Fibroblast of peridontal ligament (primary cell): Measurements from ENCODE around the gene OSM.

ENCODE experiments used
- DNase-seq: peaks from one replicate; pipeline ENCODE4 v3.0.0-alpha.2; 2010; ENCODE audit errors: extremely low read depth

Gene OSM

DNA sequence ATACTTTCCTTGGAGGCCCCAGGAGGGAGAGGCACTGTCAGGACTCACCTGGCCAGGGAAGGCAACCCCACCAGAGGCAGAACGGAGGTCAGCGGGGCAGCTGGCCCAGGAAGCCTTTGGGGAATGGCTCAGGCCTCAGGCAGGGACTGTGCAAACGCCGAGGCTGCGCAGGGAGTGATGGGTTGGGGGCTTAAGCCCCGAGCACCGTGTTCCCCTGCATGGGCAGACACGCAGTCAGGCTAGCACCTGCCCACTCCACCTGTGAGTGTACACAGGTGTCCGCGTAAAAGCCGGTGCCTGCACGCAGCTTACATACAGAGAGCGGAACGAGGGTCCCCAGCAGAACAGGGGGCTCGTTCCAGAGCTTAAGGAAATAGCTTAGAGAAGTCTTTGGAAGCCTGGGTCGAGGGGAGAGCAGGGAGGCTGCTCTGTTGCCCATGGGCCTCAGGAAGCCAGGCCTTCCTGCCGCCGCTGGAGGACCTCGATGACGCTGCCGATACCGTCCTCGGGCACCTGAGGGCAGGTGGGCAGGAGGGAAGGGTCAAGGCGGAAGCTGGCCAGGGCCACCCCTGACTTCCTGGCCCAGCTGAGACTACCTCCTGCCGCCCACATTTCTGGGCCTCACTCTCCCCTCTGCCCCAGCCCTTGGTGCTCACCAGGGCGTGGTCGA lies 18.7 kb upstream of the OSM start:
- DNase-seq: no peak

DNA sequence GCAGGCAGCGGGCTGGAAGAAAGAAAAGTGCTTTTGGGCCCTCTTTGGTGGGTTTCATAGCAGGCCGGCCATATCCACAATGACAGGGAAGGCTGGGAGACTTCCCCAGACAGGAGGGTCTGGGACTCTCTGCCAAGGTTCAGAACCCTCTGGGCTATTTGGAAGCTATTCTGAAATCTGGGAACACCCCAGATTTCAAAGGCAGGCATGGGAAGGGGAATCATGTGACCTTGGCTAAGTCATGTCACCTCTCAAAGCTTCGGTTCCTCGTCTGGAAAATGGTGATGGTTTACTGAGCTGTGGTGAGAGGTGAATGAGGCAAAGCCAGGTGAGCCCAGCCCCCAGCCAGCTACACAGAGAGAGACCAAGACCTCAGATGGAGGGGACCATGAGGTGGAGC lies 18.0 kb upstream of the OSM start:
- DNase-seq: no peak

DNA sequence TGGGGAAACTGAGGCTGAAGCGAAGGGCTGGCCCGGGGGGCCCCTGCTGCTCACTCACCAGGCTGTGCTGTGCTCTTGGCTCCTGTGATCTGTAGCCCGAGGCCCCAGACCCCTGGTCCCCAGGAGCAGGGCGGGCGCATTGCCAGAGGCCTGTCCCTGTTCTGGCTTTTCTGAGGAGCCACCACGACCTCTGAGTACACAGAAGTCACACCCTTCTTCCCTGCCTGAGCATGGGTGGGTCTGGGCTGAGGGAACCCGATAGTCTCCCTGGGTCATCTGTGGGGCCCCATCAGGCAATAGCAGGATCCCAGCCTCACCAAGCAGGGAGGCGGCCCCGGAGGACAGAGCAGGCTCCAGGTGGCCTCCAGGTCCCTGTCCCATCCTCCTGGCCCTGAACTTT lies 17.5 kb upstream of the OSM start:
- no peak for DNase-seq

DNA sequence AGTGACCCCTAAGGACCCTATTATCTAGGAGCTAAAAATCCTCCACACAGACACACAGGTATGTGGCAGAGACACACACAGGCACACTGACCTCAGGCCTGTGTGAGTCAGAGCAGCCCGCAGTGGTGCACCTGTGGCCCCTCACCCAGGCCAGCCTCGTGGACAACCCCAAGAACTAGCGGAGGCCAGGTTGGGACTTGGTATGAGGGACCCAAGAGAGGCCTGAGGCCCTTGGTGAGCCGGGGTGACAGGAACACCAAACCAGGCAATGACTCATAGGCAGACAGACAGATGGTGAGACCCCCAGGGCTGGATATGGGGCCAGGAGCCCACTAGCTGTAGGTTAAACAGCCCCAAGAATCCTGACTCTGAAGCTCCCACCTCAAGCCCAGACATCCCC lies 16.7 kb upstream of the OSM start:
- no peak for DNase-seq

DNA sequence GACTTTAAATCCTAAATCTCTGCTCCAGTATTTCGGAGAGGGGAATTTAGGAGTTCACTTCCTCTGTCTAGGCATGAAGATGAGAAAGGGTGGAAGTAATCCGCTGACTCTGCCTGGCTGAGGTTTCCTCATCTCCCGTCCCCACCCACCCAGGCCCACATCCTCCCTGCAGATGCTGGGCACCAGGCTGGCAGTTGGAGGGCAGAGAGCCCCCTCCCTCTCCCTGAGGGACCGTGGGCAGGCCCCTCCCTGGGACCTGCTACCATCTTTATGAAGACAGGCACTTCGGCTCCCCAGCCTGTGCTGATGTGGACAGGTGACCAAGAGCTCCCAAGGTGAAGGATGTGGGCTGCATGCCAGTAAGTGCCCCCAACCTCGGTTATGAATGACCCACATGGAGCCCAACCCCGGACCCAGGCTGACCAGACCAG lies 16.0 kb upstream of the OSM start:
- DNase-seq: no peak

DNA sequence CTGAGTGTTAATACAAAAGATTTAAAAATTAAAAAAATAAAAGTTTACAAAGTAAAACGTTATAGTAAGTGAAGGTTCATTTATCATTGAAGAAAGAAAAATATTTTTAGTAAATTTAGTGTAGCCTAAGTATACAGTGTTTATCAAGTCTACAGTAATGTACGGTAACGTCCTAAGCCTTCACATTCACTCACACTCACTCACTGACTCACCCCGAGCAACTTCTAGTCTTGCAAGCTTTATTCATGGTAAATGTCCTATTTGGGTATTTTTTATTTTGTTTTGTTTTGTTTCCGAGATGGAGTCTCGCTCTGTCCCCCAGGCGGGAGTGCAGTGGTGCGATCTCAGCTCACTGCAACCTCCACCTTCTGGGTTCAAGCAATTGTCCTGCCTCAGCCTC lies 13.9 kb upstream of the OSM start:
- no peak for DNase-seq

DNA sequence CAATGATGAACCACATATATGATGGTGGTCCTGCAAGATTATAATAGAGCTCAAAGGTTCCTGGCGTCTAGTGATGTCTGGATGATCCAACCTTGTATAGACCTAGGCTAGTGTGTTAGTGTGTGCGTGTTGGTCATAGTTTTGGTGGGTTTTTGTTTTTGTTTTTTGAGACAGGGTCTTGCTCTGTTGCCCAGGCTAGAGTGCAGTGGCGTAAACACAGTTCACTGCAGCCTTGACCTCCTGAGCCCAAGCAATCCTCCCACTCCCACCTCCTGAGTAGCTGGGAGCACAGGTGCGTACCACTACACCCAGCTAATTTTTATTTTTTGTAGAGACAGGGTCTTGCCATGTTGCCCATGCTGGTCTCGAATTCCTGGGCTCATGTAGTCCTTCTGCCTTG lies 13.3 kb upstream of the OSM start:
- no peak for DNase-seq

DNA sequence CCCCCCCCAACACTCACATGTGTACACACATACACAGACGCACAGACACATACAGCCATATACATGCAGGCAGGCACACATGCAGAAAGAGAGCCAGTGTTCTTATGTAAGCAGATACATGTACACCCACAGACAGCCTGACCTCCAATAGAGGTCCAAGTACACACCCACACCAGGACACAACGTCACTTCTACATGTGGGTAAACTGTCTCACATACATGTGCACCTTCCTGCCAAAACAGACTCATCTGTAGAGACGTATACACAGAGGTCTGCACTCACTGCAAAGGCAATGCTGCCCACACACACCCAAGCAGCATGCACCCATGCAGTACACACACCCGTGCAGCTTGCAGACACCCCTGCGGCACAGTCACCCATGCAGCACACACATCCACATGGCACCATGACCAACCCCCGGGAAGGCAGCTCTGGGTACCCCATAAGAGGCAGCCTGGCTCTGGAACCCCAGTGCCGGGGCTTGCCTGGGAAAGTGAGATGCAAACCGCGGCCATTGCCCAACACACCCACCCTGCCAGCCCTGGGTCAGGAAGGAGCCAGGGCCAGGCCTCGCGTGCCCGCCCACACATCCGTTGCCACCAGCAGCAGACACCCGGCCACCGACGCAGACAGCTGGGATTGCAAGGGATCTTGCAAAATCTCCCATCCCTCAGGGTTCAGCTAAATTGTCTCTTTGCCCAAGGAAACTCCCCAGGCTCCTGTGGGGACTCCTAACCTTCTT lies 12.6 kb upstream of the OSM start:
- DNase-seq: no peak

DNA sequence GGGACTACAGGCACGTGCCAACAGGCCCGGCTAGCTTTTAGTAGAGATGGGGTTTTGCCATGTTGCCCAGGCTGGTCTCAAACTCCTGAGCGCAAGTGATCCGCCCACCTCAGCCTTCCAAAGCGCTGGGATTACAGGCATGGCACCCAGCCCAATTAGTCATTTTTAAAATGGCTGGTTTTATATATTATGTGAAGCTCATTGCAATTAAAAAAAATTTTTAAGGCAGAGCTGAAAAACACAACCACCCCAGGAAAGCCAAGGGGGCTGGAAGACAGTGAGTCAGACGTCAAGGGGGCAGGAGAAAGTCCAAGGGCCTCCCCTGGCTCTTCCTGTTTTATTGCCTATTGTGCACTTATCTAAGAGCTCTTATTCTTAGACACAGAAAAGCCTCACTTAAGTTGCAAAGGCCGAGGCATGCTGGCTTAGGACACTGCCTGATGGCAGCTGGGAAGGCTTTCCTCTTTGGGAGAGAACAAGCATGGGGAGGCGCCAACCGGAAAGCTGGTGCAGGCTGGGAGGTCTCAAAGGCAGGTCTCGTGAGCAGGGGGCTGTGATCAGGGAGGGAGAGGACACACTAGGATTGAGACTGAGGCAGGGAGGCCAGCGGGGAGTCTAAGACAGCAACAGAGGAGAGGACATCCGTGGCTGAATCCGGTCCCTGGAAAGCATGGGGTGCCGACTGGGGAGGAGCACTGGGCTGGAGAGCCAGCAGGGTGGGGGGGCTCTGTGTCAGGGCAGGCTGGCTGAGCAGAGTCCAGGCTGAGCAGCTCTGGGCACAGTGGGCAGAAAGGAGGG lies 11.1 kb upstream of the OSM start:
- peak; percentile 75 for DNase-seq

DNA sequence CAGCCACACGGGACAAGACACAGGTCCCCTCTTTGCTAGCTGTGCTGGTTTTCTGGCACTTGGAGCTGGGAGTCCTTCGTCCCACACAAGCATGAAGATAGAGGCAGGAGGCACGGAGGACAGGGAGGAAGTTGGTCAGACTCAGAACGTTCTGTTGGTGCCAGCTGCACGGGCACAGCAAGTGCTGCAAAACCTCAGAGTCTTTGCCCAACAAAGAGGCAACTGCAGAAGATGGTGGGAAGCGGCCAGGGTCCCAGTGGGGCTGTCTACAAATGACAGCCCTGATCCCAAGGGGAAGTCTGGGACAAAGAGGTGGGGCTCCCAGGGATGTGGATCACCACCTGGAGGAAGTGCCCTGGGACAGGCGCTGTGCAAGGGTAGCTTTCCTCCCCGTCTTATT lies 9.4 kb upstream of the OSM start:
- no peak for DNase-seq

DNA sequence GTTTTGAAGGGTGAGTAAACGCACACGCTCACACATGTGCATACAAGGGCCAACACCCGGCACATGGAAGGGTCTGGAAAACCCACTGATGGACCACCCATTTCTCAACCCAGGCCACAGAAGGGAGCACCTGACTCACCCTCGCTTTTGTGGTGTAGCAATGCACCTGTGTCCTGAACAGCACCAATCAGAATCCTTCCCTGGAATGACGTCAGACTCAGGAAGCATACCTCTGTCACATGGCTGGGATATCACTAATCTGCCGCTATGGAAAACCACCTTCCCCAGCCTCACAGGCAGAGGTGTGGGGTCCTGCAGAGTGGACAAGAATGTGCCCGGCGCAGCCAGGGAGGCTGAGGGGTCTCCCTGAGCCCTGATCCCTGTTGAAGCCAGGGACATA lies 9.0 kb upstream of the OSM start:
- no peak for DNase-seq

DNA sequence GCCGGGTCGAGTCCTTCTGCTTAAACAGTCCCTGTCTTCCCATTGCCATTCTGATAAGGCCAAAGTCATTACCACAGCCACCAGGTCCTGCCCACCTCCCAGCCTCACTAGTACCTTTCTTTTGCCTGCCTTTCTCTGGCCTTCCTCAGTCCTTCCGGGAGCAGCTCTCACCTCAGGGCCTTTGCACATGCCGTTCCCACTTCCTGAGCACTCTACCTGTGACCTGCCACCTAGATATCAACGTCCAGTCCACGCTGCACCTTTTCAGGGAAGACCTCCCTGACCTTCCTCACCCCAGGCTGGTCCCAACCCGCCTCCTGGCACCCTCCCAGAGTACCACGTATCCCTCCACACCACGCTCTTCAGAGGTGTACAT lies 7.8 kb upstream of the OSM start:
- no peak for DNase-seq

DNA sequence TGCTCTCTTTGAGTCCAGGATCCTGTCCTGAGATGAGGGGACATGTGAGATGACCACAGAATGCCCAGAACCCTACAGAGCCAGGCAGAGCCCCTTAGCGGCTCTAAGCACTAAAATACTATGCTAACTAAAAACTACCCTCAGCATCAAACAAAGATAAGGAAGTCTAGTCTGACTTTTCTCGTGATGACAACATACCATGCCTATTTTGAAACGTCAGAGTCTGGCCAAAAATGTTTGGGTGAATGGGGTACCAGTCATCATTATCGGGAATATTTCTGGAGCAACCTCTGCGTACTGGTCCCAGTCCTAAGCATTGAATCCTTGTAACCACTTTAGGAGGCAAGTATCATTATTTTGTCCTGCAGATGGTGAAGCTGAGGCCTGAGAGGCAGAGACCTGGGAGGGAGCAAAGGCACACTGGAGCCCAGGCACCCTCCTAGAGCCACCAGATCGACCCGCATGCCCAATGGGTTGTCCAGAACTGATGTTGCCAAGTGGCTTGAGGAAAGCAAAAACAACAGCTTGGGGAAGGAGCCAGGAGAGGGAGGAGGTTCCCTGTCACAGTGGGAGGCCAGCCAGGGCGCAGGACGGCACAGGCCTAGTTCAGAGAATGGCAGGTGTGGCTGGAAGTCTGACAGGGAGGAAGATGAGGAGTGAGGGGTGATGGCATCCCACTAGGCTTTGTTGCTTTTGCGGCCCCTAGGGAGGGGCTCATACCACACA lies 7.2 kb upstream of the OSM start:
- DNase-seq: no peak

DNA sequence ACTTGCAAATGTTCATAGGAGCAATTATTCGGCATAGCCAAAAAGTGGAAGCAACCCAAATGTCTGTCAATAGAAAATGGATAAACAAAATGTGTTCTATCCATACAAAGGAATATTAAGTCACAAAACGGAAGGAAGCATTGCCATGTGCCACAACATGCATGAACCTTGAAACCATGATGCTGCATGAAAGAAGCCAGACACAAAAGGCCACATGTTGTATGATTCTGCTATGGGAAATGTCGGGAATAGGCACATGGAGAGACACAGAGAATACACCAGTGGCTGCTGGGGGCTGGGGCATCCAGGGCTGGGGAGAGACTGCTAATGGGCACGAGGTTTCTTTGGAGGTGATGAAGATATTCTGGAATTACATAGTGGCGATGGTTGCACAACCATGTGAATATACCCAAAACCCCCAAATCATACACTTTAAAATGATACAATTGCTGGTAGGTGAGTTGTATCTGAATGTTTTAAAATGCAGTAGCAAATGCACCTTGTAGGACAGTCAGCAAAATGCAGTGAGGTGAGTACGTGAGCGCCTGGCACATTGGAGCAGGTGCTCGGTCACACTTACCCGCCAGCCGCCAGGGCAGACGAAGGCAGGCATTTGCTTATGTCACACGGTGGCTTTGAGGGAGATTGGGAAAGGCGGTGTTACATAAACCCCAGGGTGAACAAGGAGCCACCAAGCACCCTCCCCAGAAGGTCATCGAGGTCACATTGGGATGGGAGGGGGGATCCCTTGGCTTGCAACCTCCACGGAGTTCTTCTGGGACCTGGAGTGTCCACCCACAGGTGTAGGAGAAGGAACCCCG lies 6.3 kb upstream of the OSM start:
- DNase-seq: no peak

DNA sequence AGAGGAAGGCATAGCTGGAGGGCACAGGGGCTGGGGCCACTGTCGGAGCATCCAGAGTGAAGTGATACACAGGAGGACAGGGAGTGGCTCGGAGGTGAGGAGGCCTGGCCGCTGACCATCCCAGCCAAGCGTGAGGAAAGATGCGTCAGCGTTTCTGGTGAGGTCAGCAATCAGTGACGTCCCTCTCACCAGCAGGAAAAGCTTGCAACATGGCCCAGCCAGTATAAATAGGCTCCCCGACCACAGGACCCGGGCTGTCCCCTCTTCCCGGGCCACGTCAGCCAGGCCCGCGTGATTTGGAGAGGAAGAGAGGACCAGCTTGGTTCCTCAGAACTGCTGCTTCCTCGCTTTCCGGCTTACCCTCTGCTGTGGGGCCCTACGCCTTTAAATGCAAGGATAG lies 4.2 kb upstream of the OSM start:
- DNase-seq: peak; percentile 70

DNA sequence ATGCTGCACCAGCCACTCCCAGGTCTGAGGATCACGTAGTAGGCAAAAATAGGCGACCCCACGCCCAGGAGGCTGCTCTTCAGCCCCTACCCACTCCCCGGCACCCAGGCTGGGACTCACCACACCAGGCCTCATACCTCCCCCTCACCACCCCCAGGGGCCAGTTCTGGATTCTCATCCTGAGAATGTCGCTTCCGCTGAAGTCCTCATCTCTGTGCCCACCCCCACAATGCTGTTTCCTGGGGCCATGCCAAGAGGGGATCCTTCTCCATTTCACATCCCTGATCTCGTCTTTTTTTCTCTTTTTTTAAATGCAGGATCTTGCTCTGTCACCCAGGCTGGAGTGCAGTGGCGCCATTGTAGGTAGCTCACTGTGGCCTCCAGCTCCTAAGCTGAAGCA lies 1.7 kb upstream of the OSM start:
- DNase-seq: no peak

DNA sequence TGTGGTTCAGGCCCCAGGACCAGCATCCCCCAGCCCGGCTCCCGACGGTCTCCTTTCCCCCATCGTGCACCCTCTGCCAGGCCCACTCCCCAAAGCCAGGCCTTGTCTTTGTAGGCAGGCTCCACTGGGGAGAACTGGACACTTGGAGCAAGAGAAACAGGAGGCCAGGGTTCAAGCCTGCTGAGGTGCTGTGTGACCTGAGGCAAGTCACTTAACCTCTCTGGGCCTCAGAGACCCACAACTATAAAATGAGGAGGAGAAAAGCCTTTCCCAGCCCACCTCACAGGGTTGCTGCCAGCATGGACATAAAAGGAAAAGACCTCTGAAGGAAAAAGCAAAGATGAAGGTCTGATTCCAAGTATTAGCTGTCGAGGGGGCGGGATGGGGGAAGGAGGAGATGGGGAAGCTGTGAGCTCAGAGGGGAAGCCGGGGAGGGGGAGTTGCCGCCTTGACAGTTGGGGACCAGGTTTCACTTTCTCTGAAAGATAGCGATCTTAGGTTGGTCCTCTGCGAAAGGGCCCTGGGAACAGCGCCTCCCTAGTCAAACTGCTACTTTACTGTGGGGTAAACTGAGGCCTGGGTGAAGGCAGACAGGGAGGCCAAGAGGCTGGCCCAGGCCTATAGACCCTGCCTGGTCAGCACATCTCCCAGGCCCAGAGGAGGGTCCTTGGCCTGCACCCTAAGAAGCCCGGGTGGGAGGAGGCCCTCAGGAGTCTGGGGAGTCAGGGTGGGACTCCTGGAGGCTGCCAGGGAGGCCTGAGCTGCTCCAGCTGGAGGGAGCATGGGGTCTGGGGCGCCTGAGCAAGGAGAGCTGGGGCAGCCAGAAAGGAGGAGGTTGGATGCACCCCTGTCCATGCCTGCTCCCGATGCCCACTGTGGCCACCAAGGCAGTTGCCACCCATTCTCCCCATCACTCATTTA lies 991 bp upstream of the OSM start:
- DNase-seq: no peak

DNA sequence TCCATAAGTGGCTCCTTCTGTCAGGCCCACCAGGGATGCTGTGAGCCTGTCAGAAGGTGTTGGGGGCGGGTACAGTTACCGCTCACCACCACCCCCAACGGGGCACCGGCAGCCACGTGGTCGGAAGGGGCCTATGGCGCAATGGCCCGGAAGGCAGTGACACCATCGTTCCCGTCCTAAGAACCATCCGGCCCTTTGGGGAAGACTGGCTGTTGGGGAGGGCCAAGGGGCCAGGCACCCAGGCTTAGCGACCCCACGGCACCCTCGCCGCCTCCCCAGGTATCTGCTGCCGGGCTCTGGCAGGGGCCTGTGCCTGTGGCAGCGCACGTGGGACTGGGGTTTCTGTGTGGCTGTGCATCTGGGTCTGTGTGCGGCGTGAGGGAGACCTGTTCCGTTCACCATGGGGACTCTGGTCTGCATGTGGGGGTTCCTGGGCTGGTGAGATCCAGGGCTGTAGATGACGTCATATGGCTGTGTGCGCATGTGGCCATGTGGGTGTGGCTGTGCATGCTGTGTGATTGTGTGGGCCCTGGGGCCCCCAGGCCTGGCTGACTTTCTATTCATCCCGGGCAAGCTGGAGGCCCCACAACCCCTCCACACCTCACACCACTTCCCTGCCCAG lies 717 bp downstream of the OSM start:
- DNase-seq: no peak

DNA sequence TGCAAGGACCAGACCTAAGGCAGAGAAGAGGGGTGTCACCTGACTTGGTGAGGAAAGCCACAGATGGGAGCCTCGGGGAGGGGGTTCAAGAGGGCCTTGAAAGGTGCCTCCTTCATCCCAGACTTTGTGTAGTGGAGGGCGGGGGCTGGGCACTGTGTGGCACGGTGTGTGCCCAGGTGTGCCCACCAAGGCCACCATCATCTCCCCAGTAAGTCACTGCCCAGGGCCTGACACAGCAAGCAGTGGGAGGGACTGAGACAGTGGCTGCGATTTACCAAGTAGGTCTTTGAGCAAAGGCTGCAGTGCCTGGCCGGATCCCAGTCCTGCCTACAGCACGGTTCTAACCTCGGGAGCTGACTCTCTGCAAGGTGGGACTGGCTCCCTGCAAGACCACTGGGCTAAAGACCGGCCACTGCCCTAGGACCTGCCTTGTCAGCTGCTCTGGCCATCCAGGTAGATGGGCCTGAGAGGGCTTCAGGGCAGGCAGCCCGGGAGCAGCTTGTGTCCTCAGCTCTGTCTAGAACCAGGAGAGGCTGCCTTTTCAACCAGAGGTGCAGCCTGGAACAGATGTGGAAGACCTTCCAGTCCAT lies 1.4 kb downstream of the OSM start:
- no peak for DNase-seq

DNA sequence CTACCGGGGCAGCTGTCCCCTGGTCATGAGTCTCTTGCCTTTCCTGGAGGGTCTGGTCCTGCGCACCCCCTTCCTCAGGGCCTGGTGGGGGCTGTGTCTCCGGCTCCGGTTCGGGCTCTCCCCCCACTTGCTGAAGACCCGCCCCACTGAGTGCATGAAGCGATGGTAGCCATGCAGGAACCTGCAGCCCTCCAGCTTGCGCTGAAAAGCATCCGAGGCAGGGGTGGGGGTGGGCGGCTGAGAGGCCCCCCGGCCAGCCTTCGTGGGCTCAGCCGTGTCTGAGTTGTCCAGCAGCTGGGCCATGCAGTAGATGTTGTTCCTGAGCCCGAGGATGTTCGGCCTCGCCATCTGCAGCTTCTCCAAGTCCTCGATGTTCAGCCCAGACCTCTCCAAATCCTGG lies 2.8 kb downstream of the OSM start:
- no peak for DNase-seq
